ENCODE results near the gene CNTFR.
"Not testable (repeated sequence)": the region's sequence is repeated elsewhere in the genome, so short reads cannot be mapped to it uniquely, and the experiment has no call there.

Gene CNTFR

GRCh38 chr9:34554211-34555001, 35.1 kb downstream of the CNTFR start:
- peak; percentile 80 for DNase-seq (ENCODE audit: low spot score)

GRCh38 chr9:34553511-34554021, 36.0 kb downstream of the CNTFR start:
- no peak for DNase-seq (ENCODE audit: low spot score)

GRCh38 chr9:34552986-34553385, 36.5 kb downstream of the CNTFR start:
- no peak for DNase-seq (ENCODE audit: low spot score)

GRCh38 chr9:34552606-34552981, 36.9 kb downstream of the CNTFR start:
- DNase-seq (ENCODE audit: low spot score): no peak

- DNase-seq (ENCODE audit: low spot score): no peak
Measured at GRCh38 chr9:34551751-34552605, 37.5 kb downstream of the CNTFR start.

GRCh38 chr9:34550681-34551270, 38.7 kb downstream of the CNTFR start:
- no peak for DNase-seq (ENCODE audit: low spot score)

GRCh38 chr9:34550016-34550680, 39.4 kb downstream of the CNTFR start:
- DNase-seq (ENCODE audit: low spot score): no peak

- DNase-seq (ENCODE audit: low spot score): no peak
Measured at GRCh38 chr9:34549407-34549732, 40.2 kb downstream of the CNTFR start.

GRCh38 chr9:34547960-34548611, 41.4 kb downstream of the CNTFR start:
- peak; percentile 88 for DNase-seq (ENCODE audit: low spot score)

- peak; percentile 81 for DNase-seq (ENCODE audit: low spot score)
Measured at GRCh38 chr9:34546834-34547827, 42.4 kb downstream of the CNTFR start.

GRCh38 chr9:34546102-34546833, 43.3 kb downstream of the CNTFR start:
- DNase-seq (ENCODE audit: low spot score): no peak

- no peak for DNase-seq (ENCODE audit: low spot score)
Measured at GRCh38 chr9:34545497-34545896, 44.0 kb downstream of the CNTFR start.

GRCh38 chr9:34544035-34544434, 45.5 kb downstream of the CNTFR start:
- no peak for DNase-seq (ENCODE audit: low spot score)

- DNase-seq (ENCODE audit: low spot score): no peak
Measured at GRCh38 chr9:34541540-34541939, 48.0 kb downstream of the CNTFR start.

- DNase-seq (ENCODE audit: low spot score): no peak
Measured at GRCh38 chr9:34540827-34541226, 48.7 kb downstream of the CNTFR start.

GRCh38 chr9:34536685-34537084, 52.8 kb downstream of the CNTFR start:
- no peak for DNase-seq (ENCODE audit: low spot score)

GRCh38 chr9:34532041-34532440, 57.5 kb downstream of the CNTFR start:
- not testable (repeated sequence) for DNase-seq (ENCODE audit: low spot score)

- DNase-seq (ENCODE audit: low spot score): peak; percentile 71
Measured at GRCh38 chr9:34526026-34526425, 63.5 kb downstream of the CNTFR start.

- DNase-seq (ENCODE audit: low spot score): no peak
Measured at GRCh38 chr9:34524349-34524748, 65.2 kb downstream of the CNTFR start.

Data from D341Med (cell line).